GM12873 (cell line): ENCODE data around the gene SPATA16.

Experiments used
- TF ChIP-seq, protein P1 (sequence below): IDR thresholded peaks from 2 replicates; pipeline ENCODE4 v1.5.1; 2012; ENCODE audit warnings: low read depth, mild to moderate bottlenecking, moderate library complexity, low read length, control low read depth; ENCODE audit not compliant: insufficient read depth; ENCODE audit errors: missing control alignments

The SPATA16 gene

DNA sequence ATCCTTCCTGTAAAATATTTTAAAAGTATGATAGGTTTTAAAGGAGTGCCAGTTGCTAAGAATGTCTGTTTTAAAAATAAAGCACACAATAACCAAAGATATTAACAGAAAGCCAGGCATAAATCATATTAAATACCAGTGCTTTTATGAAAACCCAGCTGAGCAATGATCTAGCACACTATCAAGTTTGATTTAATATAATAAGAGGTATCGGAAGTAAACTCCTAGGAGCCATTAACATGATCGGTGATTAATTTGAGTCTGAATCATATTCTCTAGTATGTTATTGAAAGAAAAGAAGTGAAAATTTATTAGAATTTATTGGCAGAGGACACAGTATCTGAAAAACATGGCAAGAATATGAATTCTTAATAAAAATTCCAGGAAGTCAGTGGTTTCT lies 91.7 kb downstream of the SPATA16 start:
- TF ChIP-seq, protein P1, sequence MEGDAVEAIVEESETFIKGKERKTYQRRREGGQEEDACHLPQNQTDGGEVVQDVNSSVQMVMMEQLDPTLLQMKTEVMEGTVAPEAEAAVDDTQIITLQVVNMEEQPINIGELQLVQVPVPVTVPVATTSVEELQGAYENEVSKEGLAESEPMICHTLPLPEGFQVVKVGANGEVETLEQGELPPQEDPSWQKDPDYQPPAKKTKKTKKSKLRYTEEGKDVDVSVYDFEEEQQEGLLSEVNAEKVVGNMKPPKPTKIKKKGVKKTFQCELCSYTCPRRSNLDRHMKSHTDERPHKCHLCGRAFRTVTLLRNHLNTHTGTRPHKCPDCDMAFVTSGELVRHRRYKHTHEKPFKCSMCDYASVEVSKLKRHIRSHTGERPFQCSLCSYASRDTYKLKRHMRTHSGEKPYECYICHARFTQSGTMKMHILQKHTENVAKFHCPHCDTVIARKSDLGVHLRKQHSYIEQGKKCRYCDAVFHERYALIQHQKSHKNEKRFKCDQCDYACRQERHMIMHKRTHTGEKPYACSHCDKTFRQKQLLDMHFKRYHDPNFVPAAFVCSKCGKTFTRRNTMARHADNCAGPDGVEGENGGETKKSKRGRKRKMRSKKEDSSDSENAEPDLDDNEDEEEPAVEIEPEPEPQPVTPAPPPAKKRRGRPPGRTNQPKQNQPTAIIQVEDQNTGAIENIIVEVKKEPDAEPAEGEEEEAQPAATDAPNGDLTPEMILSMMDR, result no peak

DNA sequence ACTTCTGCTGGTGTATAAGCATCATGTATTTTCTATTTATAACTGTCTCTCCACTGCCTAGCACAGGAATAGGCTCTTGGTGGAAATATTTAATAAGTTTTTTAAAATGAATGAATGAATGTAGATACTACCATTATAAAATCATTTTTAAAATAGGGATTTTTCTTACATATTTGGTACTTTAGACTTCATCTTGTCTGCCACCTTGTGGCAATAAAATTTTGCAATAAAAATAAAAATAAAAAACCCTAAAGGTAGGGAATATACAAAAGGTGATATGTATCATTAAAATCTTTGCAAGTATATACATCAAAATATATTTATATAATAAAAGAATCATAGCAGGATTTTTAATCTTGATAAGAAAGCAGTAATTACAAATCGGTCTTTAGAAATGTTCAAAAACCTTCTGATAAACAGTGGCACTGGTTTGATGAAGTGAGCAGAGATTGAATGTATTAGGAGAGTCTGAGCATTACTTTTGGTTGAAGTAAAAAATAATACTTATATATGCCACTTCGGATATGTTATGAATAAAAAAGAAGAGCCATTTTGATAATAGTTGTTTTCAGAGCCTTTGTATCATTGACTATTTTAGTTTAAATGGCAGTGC lies 95.2 kb downstream of the SPATA16 start:
- TF ChIP-seq, protein P1, result no peak

DNA sequence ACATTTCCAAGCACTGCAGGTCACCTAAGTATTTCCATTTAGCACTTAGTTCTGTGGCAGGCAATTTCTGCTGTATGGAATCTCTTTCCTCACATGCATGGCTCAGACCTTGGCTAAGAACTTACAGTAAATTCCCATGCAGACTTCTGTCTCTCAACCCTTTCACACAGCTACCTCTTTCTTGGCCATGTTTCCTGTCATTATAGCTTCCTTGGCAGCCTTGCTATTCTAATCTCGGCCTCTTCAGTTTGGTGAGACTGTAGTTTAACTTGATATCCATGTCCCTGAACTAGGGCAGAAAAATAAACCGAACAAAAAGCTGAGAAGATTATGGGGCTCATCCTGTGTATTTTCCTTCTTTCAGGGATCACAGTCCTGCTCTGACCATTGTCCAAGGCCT lies 96.0 kb downstream of the SPATA16 start:
- TF ChIP-seq, protein P1, result no peak

DNA sequence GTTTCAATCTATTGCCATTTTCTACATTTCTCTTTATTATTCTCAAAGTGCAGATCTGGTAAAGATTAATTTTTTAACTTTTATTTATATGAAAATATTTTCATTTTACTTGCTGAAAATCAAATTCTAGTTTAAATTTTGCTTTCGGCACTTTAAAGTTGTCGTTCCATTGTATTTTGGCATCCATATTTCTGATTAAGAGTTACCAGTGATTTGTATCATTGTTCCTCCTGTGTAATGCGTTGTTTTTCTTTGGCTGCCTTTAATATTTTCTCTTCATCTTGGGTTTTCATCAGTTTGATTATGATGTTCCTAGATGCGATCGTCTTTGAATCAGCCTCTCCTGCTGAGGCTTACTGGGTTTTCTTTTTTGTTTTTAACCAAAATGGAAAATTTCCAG lies 97.3 kb downstream of the SPATA16 start:
- TF ChIP-seq, protein P1, result no peak

DNA sequence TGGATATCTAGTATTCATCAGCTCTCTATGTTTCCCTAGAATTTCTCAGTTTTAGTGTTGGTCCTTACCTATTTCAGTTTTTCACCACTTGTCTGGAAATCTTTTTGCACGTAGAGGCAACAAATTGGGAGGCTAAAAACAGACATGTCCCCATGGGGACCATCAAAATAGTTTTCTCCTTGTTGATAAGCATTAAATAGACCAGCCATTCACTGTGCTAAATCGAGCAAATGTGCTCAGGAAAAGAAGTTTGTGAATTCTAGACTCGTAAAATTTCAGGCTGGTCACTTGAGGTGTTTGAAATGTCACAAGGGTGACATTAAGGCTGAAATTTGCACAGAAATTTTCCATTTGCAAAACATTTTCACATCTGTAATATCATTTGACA lies 102.6 kb downstream of the SPATA16 start:
- TF ChIP-seq, protein P1, result no peak

DNA sequence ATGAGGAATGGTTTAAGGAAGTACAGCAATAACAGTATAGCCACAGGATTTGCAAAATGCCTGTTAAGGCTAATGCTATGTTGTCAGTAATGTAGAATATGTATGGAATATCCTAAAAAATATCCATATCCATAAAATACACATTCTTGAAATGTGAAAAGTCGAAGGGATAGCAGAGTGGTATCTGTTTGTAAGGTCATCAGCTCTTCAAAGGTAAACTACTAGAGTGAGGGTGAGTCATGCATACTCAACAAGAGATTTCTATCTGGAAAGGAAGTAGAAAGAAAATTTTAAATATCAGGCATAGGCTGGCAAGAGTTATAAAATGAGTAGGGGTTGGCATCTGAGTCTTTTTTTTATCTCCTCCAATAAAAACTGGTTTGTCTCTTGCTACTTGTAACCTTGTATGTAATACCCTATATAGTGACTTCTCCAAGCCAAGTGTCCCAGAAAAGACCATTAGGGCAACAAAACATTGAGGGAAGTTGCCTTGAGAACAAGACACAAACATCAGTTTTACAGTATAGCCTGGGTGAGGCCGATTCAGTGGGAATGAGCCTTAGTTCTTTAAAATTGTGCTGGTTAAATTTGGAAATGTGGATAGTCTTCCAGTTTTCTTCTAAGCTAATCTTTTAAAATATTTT lies 103.1 kb downstream of the SPATA16 start:
- TF ChIP-seq, protein P1, result no peak

DNA sequence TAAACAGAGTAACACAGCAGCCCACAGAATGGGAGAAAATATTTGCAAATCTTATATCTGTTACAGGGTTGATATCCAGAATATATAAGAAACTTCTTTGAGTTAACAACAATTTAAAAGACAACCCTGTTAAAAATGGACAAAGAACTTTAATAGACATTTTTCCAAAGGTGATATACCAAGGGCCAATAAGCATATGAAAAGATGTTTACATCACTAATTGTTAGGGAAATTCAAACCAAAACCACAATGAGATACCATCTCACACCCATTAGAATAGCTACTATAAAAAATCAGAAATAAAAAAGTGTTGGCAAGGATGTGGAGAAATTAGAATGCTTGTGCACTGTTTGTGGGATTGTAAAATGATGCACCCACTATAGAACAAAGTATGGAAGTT lies 110.8 kb downstream of the SPATA16 start:
- TF ChIP-seq, protein P1, result no peak

DNA sequence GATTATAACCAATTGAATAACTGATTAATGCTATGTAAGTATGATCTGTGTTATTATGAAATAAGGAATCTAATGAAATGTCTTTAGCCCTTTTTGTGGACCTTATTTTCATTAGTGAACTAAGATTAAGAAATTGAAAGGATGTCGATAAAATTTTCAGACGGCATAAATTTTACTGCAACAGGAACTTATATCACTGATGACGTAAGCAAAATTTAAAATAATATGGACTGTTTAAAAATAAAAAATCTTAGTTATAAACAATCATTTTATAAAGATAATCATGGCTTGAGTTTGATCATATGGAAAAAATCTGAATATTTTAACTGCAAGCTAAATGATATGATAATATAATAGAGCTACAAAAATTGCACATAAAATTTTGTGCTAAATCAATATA lies 112.7 kb downstream of the SPATA16 start:
- TF ChIP-seq, protein P1, result no peak
